K562 (cell line): ENCODE results near the gene NT5C. TPM values are rescaled to one million over a fixed set of nuclear protein-coding genes. Genes with fewer than 3 reads are reported as not detected.

Source experiments
- BHLHE40 ChIP-seq: IDR thresholded peaks from 2 replicates; pipeline ENCODE4 v1.6.1; 2011; ENCODE audit warnings: low read length, improper control_type of control experiment
- BRCA1 ChIP-seq, 2 experiments: fragments of 450-650 bp in 1 of 2; sonication (generic) in 1 of 2; formaldehyde crosslinking in 1 of 2; IDR thresholded peaks; 2 replicates each; pipeline versions ENCODE4 v1.5.0 to v1.6.1; 2017 to 2020; ENCODE audit warnings: mild to moderate bottlenecking in 1 of 2, missing genetic modification reagents in 1 of 2
- CC2D1A ChIP-seq: fragments of 450-650 bp; IDR thresholded peaks from 2 replicates; pipeline ENCODE4 v1.6.1; 2017; ENCODE audit warnings: mild to moderate bottlenecking
- CHD1 ChIP-seq: fragments of 200-600 bp; sonication (generic); IDR thresholded peaks from one replicate; pipeline ENCODE4 v1.6.1; 2012; ENCODE audit warnings: mild to moderate bottlenecking, moderate library complexity, low read length, inconsistent platforms
- CXXC5 ChIP-seq: fragments of 250-450 bp; sonication (Bioruptor Pico); IDR thresholded peaks from 2 replicates; pipeline ENCODE4 v1.8.0; 2022; ENCODE audit warnings: inconsistent platforms, mild to moderate bottlenecking, moderate library complexity
- DACH1 ChIP-seq: fragments of 450-650 bp; IDR thresholded peaks from 2 replicates; pipeline ENCODE4 v1.6.1; 2018; ENCODE audit not compliant: partially characterized antibody
- DPF2 ChIP-seq: fragments of 450-650 bp; IDR thresholded peaks from 2 replicates; pipeline ENCODE4 v1.6.1; 2016
- GABPA ChIP-seq: fragments of 200-800 bp; sonication (Bioruptor generic); conservative IDR thresholded peaks from 2 replicates; pipeline ENCODE4 v1.6.1; 2016; ENCODE audit warnings: low read depth, missing genetic modification characterization, missing compliant biosample characterization
- GATA2 ChIP-seq: sonication (generic); formaldehyde crosslinking; IDR thresholded peaks from 2 replicates; pipeline ENCODE4 v1.4.0; 2020; ENCODE audit warnings: mild to moderate bottlenecking, missing genetic modification reagents
- HDAC3 ChIP-seq: fragments of 450-650 bp; IDR thresholded peaks from 2 replicates; pipeline ENCODE4 v1.6.1; 2018; ENCODE audit warnings: borderline replicate concordance, mild to moderate bottlenecking, moderate library complexity; ENCODE audit not compliant: partially characterized antibody
- IRF9 ChIP-seq: fragments of 450-650 bp; IDR thresholded peaks from 2 replicates; pipeline ENCODE4 v1.6.1; 2016; ENCODE audit warnings: missing biosample characterization, missing genetic modification characterization
- KDM4B ChIP-seq, 2 experiments: fragments of 450-650 bp in 1 of 2; sonication (generic) in 1 of 2; IDR thresholded peaks; 2 replicates each; pipeline ENCODE4 v1.6.1; 2016 to 2017; ENCODE audit warnings: borderline replicate concordance in 2 of 2, antibody characterized with exemption in 1 of 2, low read depth in 1 of 2, mild to moderate bottlenecking in 1 of 2
- LEF1 ChIP-seq: fragments of 450-650 bp; IDR thresholded peaks from 2 replicates; pipeline ENCODE4 v1.6.1; 2016; ENCODE audit warnings: mild to moderate bottlenecking
- MBD1 ChIP-seq: fragments of 250-450 bp; sonication (Bioruptor Pico); IDR thresholded peaks from 2 replicates; pipeline ENCODE4 v1.8.0; 2022; ENCODE audit warnings: inconsistent platforms
- MLX ChIP-seq, 2 experiments: fragments of 450-650 bp in 1 of 2; sonication (generic) in 1 of 2; formaldehyde crosslinking; conservative IDR thresholded peaks; 2 replicates each; pipeline versions ENCODE4 v1.4.0 to v1.8.1; 2020 to 2022; ENCODE audit warnings: mild to moderate bottlenecking in 1 of 2, missing genetic modification reagents in 1 of 2
- NR4A1 ChIP-seq, 2 experiments: fragments of 250-450 bp in 1 of 2; fragments of 450-650 bp in 1 of 2; sonication (Bioruptor Pico) in 1 of 2; IDR thresholded peaks; 2 replicates each; pipeline versions ENCODE4 v1.4.0 to v1.6.1; 2016 to 2020; ENCODE audit warnings: mild to moderate bottlenecking in 2 of 2, missing compliant biosample characterization in 1 of 2, missing genetic modification characterization in 1 of 2, moderate library complexity in 1 of 2
- RBM17 ChIP-seq: fragments of 200-400 bp; formaldehyde crosslinking; IDR thresholded peaks from 2 replicates; pipeline ENCODE4 v1.6.1; 2017; ENCODE audit warnings: low read depth, mild to moderate bottlenecking, low read length, borderline replicate concordance
- SMAD4 ChIP-seq: fragments of 250-450 bp; sonication (Bioruptor Pico); conservative IDR thresholded peaks from 2 replicates; pipeline ENCODE4 v1.8.0; 2021; ENCODE audit warnings: inconsistent platforms, mild to moderate bottlenecking, moderate library complexity
- SMARCA5 ChIP-seq: fragments of 450-650 bp; IDR thresholded peaks from 2 replicates; pipeline ENCODE4 v1.6.1; 2016
- SPI1 ChIP-seq: IDR thresholded peaks from 2 replicates; pipeline ENCODE4 v1.6.1; 2011; ENCODE audit warnings: low read depth, low read length, control low read depth, borderline replicate concordance
- SRSF1 ChIP-seq: fragments of 200-400 bp; formaldehyde crosslinking; IDR thresholded peaks from 2 replicates; pipeline ENCODE4 v1.6.1; 2017; ENCODE audit warnings: mild to moderate bottlenecking, low read depth, low read length, moderate library complexity
- TFAM ChIP-seq: fragments of 250-450 bp; sonication (Bioruptor Pico); conservative IDR thresholded peaks from 2 replicates; pipeline ENCODE4 v1.5.0; 2021; ENCODE audit warnings: mild to moderate bottlenecking, moderate library complexity
- TRIM24 ChIP-seq, 2 experiments: fragments of 450-650 bp; IDR thresholded peaks; 2 replicates each; pipeline ENCODE4 v1.6.1; 2016
- U2AF1 ChIP-seq: fragments of 200-400 bp; formaldehyde crosslinking; optimal IDR thresholded peaks from 2 replicates; pipeline ENCODE3; 2017; ENCODE audit warnings: mild to moderate bottlenecking, low read depth, low read length, moderate library complexity
- WHSC1 ChIP-seq: IDR thresholded peaks from one replicate; pipeline ENCODE4 v1.6.1; 2012; ENCODE audit warnings: low read length, control low read depth, inconsistent platforms
- ZNF780A ChIP-seq: fragments of 250-450 bp; sonication (Bioruptor Pico); IDR thresholded peaks from 2 replicates; pipeline ENCODE4 v1.5.0; 2021; ENCODE audit warnings: mild to moderate bottlenecking
- polyA plus RNA-seq, 8 experiments: library from polyadenylated mRNA; depleted of rRNA in 4 of 8; stranded (reverse) in 5 of 8; unstranded in 3 of 8; fragments of >200 nt; fragmentation: Nextera tagmentation in 2 of 8; fragmentation: Illumina TruSeq in 1 of 8; extraction: Ambion mirVana in 2 of 8; extraction: Trizol in 1 of 8; gene quantifications; 2 replicates each; pipeline versions ENCODE4 v1.2.1 to v1.2.3, GENCODE V29; 2011 to 2014; ENCODE audit warnings: inconsistent platforms in 1 of 8, missing spikeins in 1 of 8
- total RNA-seq, 7 experiments: library from RNA; depleted of rRNA in 6 of 7; stranded (reverse); fragments of >200 nt in 6 of 7; fragmentation: Illumina TruSeq in 2 of 7; extraction: Trizol in 2 of 7; gene quantifications; 2 replicates each; pipeline versions ENCODE4 v1.2.1 to v1.2.3, GENCODE V29; 2011 to 2021; ENCODE audit warnings: low replicate concordance in 1 of 7

The NT5C gene
- total and polyA plus RNA-seq, 9 of the 15 experiments (the other 6 are each of a cell fraction or from before 2014, with no cell fraction given): 2.9 to 205 (median 45.0) TPM

GRCh38 chr17:75154195-75155106, 22.9 kb upstream of the NT5C start, which contains the start of gene JPT1 (continued):
- no peak for TF ChIP-seq IRF9 (tag)
- TF ChIP-seq BRCA1 (IDR thresholded peaks at IDR 0.05): no peak
- no peak for TF ChIP-seq BRCA1 (CRISPR knock-in tag; IDR thresholded peaks at IDR 0.05)
- peak in 1 of 2 experiments; percentile 55; a peak in 1 of 4 replicates for TF ChIP-seq KDM4B (IDR thresholded peaks at IDR 0.05; ENCODE audit: borderline replicate concordance in 2 of 2, low read depth in 1 of 2)
- TF ChIP-seq SPI1: no peak
- TF ChIP-seq RBM17: no peak
- no peak for TF ChIP-seq GATA2
- peak in 1 of 2 experiments; percentile 48; a peak in 1 of 4 replicates for TF ChIP-seq TRIM24 (IDR thresholded peaks at IDR 0.05)
- TF ChIP-seq CXXC5 (CRISPR knock-in tag): peak; percentile 90
- TF ChIP-seq DACH1: no peak
- TF ChIP-seq MBD1 (CRISPR knock-in tag): no peak
- no peak for TF ChIP-seq ZNF780A (CRISPR knock-in tag)
- peak; percentile 47 for TF ChIP-seq CHD1
- TF ChIP-seq HDAC3: no peak
- TF ChIP-seq MLX (CRISPR knock-in tag; conservative IDR thresholded peaks at IDR 0.05): peak in 1 of 2 experiments; percentile 64; a peak in 1 of 4 replicates
- TF ChIP-seq TFAM (CRISPR knock-in tag): no peak
- peak; percentile 55 for TF ChIP-seq GABPA (tag)
- TF ChIP-seq DPF2: peak; percentile 81
- no peak; the same call in 1 of the 2 replicates for TF ChIP-seq LEF1
- TF ChIP-seq U2AF1: peak; percentile 99
- TF ChIP-seq SMAD4 (CRISPR knock-in tag): peak; percentile 43; the same call in 1 of the 2 replicates
- TF ChIP-seq WHSC1: no peak
- peak; percentile 58; the same call in 1 of the 2 replicates for TF ChIP-seq NR4A1 (CRISPR knock-in tag; IDR thresholded peaks at IDR 0.05)
- peak; percentile 57; the same call in 1 of the 2 replicates for TF ChIP-seq NR4A1 (tag; IDR thresholded peaks at IDR 0.05)
- TF ChIP-seq SMARCA5: no peak
- peak; percentile 59 for TF ChIP-seq BHLHE40
- peak; percentile 93 for TF ChIP-seq CC2D1A
- peak; percentile 82; the same call in 1 of the 2 replicates for TF ChIP-seq SRSF1
